ENCODE data around the gene MAP2K4. TPM values are rescaled to one million over a fixed set of nuclear protein-coding genes. Genes with fewer than 3 reads are reported as not detected.

The MAP2K4 gene
- total RNA-seq, 1 donor from 2014 or later: 36.5 TPM

- intact Hi-C loops (cut with DNase I): no loop called here
- Histone ChIP-seq H3K4me1 (no peaks in the 10 kb centered on the region), H3K27me3 (no peaks in the 10 kb centered on the region), H3K9me3 (peaks cover 10% of the 10 kb centered on the region), H3K36me3 (no peaks in the 10 kb centered on the region), H3K4me3 (no peak overlapping the region), H3K27ac (no peak overlapping the region)
- DNase-seq: no peak
- no peak for ATAC-seq
- no peak for TF ChIP-seq CTCF (IDR thresholded peaks at IDR 0.05)
Measured at GRCh38 chr17:12187658-12188057, 167.0 kb downstream of the MAP2K4 start.

- intact Hi-C loops (cut with DNase I): no loop called here
- no peak overlapping the region for H3K4me3 ChIP-seq
- no peaks in the 10 kb centered on the region for H3K9me3 ChIP-seq
- H3K4me1 ChIP-seq: no peaks in the 10 kb centered on the region
- DNase-seq (no peak), ATAC-seq (no peak)
- no peaks in the 10 kb centered on the region for H3K27me3 ChIP-seq
- H3K36me3 ChIP-seq: no peaks in the 10 kb centered on the region
- H3K27ac ChIP-seq: no peak overlapping the region
- no peak for TF ChIP-seq CTCF (IDR thresholded peaks at IDR 0.05)
Measured at GRCh38 chr17:12193144-12193735, 172.6 kb downstream of the MAP2K4 start.

Small RNA genes within 50 kb of the gene (microRNA-seq; reads per million reads assigned to microRNA genes)
- gene MIR744 (ENCODE audit: borderline microRNAs expressed): 460 reads per million, percentile 80 among the genes with 10 or more reads in this experiment

Other genes with a start within 250 kb of the MAP2K4 start
- gene ZNF18, start 23.4 kb upstream of the MAP2K4 start, total RNA-seq: 5.2 TPM